NCI-H128 (cell line): ENCODE measurements around the gene EGLN3.
"Not testable (repeated sequence)": the region's sequence is repeated elsewhere in the genome, so short reads cannot be mapped to it uniquely, and the experiment has no call there.

Experiments
- DNase-seq: peaks from one replicate; lab custom pipeline; 2025; ENCODE audit not compliant: unreplicated experiment; lab: John Stamatoyannopoulos, UW

Gene EGLN3

DNA sequence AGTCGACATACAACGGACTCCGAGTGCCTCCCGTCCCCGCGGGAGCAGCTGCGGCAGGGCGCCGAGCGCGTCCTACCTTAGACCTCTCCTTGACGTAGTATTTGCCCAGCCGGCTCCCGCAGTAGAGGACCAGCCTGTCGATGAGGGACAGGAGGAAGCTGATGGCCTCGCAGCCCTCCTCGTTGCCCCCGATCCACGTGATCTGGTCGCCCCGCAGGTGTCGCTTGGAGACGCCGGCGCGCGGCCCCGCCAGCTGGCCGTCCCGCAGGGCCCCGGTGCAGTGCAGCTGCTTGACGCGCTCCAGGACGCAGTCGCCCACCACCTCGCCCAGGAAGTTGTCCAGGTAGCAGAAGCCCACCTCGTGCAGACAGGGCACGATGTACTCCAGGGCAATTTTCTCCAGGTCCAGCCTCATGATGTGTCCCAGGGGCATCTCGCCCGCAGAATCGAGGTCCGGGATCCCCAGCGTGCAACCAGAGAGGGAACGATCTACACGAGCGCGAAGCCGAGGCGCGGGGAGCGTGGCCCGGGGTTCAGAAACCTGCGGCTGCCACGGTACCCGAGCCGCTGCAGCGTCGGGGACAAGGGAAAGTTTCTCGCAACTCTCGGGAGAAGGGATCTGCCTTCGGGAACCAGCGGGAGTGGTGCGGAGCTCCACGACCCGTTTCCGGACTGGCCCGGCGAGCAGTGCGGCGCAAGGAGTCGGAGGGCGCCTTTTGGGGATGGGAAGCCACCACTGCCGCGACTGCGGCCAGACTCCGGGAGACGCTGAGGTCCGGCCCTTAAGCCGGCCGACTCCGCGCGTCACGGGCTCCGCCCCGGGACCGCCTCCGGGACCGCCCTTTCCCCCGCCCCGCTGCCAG is at the start of gene EGLN3:
EGLN3 (minus strand) TSS at position 755 of the 863 bp plus-strand sequence; CDS start at position 433, 322 bp downstream.
- DNase-seq = peak; percentile 63

DNA sequence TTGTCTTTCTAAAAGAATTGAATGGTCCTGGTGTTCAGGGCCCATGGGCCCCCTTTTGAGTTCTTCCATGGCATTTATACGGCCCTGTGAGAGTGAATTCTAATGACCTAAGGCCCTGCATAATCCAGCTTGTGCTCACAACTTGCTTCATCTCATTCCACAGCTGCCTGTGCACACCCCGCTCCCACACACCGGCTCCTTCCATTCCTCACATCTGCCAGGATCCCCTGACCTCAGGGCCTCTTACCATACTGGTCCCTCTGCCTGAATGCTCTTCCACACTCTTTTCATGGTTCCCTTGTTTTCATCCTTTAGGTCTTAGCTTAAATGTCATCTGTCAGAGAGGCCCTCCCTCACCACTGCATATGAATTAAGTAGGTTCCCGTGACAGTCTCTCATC is 49.5 kb upstream of the EGLN3 start:
- no peak for DNase-seq

DNA sequence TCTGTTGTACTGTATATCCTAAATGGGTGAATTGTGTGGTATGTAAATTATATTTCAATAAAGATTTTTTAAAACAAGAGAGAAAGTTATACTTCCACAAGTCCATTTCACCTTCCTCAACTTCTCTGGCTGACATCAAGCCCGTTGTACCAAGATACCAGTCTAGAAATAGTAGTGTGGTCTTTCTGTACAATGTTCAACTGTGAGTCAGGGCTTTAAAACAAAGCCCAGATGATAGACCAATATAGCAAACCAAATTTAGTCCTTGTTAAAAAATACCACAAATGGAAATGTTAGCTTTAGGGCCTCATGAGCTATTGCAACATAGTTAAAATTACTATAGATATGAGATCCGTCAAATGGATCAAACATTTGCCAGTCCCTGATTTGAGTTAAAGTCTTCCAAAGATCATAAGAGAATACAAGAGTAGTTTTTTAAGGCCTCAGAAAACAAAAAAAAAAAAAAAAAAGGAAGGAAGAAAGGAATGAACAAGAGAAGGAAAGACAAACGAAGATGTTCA is 49.0 kb upstream of the EGLN3 start:
- no peak for DNase-seq

DNA sequence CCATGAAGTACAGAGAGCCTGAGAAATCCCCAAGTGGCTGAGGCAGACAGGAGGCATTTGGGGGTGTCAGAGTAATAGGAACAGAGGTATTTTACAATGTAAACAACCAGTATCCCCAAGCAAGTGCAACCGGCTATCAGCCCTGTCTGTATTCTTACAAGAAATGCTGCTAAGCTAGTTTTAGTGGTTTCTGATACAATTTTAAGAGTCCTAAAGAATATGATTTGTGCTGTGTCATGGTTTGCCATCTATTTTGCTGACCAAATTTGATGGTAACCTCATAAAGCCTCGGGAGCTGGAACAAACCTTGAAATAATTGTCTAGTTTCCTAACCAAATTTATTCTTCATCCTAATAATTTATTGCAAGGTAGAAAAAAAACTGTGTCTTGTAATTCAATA is 46.7 kb upstream of the EGLN3 start:
- DNase-seq = no peak

DNA sequence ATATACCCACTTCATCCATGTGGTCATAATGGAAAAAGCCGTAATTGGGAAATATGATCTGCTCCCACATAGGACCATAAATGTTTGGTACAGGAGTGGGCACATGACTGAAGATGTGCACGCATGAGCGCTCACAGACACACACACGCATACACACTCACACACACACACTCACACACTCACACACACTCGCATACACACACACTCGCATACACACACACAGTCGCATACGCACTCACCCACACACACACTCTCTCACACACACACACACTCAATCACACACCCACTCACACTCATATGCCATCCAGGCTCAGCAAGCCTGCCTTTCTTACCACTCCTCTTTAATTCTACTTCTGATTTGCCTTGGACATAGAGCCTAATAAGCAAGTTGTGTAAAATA is 45.6 kb upstream of the EGLN3 start:
- peak; percentile 38 for DNase-seq

DNA sequence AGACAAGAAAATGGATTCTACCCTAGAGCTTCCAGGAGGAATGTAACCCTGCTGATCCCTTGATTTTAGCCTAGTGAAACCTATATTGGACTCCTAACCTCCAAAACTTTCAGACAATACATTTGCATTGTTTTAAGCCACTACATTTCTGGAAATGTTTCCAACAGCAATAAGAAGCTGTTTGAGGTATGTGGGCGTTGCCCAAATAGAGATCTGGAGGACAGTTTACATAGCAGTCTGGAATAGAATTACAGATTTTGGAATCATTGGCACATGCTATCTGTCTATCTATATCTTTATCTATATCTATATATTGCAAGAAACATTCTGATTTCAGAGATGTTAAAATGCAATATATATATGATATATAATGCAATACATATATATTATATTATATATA is 42.4 kb upstream of the EGLN3 start:
- DNase-seq = no peak

DNA sequence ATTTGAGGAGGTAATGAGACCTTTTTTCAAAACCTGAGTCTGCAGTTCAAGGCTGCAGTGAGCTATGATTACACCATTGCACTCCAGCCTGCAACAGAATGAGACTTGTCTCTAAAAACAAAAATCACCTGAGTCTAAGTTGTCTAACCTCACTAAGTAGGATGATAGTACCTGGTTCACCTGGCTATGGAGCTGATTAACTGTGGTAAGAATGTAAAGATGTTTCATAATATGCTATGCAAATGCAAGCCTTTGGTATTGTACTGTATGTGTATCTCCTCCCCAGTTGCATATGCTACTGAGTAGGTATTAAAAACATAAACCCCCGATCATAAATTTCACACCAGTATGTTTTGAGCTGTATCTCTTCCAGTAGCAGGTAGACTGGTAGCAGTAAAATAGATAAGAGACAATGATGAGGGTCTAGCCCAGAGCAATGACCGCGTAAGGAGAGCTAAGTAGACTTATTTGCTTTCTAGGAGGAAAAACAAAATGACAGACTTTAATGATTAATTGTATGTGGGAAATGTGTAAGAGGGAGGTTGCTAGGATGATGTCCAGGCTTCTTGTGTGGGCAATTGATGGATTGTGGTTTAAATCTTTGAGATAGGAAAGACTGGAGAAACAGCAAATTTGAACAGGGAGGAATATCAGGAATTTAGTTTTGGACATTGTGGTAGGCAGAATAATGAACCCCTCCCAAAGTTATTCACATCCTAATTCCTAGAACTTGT is 41.6 kb upstream of the EGLN3 start:
- DNase-seq = no peak

DNA sequence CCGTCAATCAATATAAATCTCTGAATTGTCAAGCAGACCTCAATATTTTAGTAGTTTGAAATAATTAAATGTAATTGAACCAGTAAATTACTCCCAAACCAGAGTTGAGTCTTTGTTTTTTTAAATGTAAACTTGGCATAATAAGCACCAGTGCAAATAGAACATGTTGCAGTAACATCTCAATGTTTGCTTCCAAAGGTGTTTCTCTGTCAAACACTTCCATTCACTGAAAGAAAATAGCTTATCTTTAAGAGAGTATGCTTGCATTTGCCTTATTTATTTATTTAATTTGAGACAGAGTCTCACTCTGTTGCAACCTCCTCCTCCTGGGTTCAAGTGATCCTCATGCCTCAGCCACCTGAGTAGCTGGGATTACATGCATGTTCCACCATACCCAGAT is 39.9 kb upstream of the EGLN3 start:
- no peak for DNase-seq

DNA sequence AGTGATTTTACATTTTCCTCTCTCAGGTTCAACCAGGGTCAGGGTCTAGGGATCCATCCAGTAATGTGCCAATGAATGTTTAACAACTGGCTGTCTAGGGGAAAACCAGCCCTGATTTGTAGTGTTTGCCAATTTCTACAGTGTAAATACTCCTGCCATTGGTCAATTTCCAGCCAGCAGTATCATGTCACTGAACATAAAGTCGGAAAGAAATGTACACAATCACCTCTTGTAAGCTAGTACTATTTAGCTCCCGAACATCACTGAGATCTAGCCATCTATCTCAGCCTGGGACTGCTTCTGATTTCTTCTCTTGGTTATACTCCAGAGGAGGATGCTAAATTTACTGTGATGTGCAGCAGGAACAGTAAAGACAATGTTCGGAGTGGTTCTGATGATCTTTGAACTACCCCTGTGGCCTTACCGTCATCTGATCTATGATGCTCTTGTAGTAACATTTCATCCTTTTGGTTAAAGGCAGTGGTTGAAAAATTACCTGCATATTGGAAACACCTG is 36.7 kb upstream of the EGLN3 start:
- no peak for DNase-seq

DNA sequence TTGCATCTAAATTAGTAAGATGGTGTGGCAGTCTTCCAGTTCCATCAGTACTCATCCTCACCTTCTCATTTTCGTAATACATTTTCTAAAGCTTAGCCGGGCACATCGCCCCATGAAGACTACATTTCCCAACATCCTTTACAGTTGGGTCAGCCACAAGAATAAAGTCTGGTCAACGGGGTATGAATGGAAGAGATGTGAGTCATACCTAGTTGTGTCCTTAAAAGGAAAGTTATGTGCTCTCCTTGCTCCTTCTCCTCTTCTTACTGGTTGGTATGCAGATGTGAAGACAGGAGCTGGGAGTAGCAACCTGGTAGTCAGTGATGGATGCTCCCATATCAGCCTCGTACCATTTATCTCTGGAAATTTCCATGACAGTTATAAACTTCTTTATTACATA is 35.9 kb upstream of the EGLN3 start:
- no peak for DNase-seq

DNA sequence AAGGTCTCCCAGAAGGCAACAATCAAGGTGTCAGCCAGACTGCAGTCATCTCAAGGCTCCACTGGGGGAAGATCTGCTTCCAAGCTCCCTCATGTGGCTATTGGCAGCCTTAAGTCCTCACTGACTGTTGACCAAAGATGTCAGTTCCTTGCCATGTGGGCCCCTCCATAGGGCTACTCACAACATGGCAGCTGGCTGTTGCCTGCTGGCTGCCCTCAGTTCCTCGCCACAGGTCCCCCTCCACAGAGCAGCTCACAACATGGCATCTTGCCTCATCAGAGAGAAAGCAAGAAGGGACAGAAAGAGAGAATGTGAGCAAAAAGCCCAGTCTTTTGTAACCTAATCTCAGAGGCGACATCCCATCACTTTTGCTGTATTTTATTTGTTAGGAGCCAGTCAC is 34.4 kb upstream of the EGLN3 start:
- no peak for DNase-seq

DNA sequence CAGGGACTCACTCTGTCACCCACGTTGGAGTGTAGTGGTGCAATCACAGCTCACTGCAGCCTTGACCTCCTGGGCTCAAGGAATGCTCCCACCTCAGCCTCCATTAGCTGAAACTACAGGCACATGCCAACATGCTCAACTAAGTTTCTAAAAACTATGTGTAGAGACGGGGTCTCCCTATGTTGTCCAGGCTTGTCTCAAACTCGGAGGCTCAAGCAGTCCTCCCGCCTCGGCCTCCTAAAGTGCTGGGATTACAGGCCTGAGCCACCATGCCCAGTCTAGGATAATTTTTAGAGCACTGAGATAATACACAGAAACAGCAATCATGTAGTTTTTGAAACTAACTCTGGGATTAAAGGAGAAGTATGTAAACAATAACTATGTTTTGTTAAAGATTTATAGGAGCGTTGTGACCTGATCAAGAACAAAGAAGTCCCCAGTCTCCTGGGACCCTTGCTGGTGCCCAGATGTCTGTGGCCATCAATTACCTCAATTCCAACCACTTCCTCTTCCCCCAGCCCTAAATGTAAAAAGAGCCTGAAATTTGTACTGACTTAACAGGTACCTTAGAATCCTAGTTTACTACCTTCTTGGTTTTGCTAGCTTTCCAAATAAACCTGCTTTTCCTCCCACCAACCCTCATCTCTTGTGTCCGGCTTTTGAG is 28.9 kb upstream of the EGLN3 start:
- DNase-seq = no peak

DNA sequence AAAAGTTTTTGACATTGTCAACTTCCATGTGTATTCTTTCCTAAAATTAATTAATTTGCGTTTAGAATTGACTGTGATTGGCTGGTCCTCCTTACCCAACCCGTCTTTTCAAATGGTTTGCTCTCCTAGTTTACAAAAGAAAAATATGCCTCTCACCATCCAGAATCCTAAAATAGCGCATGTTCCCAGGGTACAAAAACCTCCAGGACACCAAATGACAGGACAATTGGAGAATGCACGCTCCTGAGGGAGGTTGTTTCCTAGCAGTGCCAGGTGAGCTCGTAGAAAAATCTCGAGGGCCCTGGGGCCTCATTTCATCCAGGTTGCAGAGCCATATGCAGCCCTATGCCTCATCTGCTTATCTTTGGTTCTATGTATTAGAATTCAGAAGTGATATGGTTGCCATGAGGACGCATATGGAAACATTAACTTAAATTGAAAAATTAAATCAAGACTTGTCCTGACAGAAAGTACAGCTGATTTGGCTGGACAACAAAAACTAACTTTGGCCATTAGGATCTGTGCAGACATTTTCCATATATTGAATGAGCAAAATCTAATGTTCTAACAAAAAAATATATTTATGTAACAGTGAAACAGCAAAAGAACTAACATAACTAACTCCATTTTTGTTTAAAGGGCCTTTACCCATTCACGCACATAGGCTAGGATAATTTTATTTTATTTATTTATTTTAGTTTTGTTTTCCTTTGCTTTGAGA is 28.2 kb upstream of the EGLN3 start:
- DNase-seq = no peak

DNA sequence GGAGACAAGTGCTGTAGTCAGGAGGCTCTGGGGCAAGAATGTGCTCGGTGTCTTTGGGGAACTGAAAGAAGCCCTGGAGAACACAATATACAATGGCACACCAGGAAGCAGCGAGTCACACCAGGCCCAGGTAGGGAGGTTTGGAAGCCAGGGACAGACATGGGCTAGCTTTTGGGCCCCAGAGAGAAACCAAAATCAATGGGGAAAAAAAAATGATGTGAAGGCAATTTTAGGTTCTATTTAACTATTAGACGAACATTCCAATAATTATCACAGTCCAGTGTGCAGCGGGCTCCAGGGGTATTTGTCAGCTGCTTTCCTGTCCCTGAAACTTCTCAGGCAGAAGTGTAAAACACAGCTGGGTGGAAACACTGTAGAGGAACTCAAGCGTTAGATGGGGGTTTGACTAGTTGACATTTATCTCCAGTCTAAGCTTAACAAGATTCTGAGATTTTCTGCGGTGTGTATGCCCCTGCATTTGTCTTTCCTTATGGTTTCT is 21.8 kb upstream of the EGLN3 start:
- DNase-seq = no peak

DNA sequence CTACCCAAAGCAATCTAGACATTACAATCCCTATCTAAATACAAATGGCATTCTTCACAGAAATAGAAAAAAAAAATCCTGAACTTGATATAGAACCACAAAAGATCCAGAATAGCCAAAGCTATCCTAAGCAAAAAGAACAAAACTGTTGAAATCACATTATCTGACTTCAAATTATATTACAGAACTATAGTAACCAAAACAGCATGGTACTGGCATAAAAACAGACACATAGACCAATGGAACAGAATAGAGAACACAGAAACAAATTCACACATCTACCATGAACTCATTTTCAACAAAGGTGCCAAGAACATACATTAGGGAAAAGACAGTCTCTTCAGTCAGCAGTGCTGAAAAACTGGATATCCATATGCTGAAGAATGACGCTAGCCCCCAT is 19.0 kb upstream of the EGLN3 start:
- not testable (repeated sequence) for DNase-seq

DNA sequence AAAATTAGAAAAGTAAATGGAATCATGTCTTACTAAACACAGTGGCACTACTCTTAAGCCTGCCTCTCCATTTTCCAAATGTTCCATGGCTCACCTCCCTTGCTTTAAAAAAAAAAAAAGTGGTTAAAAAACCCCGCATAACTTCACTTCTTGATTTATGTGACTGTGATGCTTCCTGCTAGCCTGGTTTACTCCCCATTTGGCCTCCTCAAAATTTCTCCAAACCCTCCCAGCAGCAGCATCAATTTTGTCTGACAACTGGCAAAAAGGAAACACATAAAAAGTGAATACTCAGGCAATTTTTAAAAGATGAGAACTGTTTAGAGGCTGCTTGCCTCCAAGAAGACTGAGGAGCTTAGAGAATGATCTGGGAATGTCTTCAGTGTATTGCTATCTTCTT is 17.8 kb upstream of the EGLN3 start:
- no peak for DNase-seq

DNA sequence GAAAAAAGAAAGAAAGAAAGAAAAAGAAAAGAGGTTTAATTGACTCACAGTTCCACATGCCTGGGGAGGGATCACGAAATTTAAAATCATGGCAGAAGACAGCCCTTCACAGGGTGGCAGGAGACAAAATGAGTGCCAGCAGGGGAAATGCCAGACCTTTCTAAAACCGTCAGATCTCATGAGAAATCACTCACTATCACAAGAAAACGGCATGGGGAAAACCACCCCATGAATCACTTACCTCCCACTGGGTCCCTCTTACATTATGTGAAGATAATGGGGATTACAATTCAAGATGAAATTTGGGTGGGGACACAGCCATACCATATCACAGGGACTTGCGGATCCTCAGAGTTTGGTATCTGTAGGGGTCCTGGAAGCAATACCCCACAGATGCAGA is 16.3 kb upstream of the EGLN3 start:
- DNase-seq = no peak

DNA sequence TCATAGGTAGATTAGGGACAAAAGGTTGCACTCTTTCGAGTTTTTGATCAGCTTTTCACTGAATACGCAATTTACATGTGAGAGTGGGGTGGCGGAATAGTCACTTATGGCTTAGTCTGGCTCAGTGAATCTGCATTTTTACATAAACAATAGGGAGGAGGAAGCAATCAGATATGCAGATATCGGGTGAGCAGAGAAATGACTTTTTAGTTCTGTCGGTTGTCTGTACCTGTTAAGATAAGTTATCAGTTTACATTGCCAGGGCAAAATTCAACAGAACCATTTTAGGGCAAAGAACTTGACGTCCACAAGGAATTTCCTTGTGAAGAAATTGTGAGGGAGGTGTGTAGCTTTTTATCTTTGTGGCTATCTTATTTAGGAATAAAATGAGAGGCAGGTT is 15.4 kb upstream of the EGLN3 start:
- no peak for DNase-seq

DNA sequence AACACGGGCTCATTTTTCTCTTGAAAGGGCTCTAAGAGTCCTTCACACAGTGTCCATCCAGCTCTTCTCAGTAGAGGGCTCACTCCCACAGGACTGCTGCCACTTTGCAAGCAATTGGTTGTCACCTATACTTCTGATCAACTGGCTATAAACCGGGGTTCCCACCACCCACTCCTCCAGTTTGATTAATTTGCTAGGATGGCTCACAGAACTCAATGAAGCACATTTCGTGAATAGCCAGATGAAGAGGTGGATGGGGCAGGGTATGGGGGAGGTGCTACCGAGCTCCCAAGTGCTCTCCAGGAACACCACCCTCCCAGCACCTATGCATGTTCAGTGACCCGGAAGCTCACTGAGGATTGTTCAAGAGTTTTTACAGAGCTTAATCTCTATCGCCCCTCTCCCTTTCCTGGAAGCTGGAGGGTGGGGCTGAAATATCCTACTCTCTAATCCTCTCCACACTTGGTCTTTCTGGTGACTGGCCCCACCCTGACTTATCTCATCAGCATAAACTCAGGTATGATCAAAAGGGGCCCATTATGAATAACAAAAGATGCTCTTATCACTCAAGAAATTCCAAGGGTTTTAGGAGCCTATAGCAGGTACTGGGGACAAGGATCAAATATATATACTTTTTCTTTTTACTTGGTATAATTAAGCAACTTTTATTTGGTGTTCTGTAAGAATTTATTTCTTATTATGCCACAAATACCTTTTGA is 13.9 kb upstream of the EGLN3 start:
- DNase-seq = no peak

DNA sequence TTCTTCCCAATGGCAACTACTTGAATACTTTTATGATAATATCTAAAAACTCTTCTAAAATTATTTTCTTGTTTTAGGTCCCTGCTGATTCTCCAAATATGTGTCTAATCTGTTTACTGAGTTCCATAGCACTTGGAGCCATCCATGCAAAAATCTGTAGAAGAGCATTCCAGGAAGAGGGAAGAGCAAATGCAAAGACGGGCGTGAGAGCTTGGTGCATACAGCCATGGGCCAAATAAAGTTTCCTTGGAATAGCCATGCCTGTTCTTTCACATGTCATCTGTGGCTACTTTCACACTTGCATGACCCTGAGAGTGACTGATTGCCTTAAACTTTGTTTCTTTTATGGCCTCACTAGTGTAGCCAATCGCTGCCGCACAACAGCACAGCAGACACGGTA is 13.0 kb upstream of the EGLN3 start:
- DNase-seq = no peak
